Transverse colon (tissue), 4 donors: ENCODE results near the gene CLRN2. TPM values are rescaled to one million over a fixed set of nuclear protein-coding genes. Genes with fewer than 3 reads are reported as not detected.

Experiments used
- DNase-seq: peaks from one replicate; pipeline ENCODE4 v3.0.0-alpha.2; 2019
- H3K27ac ChIP-seq, 4 donors: fragments of 200-600 bp; sonication (generic); 2 replicates each; pipeline ENCODE4 v1.5.1; 2016 to 2018; ENCODE audit warnings: inconsistent platforms in 4 of 4
- H3K27me3 ChIP-seq: fragments of 200-600 bp; sonication (generic); 2 replicates; pipeline ENCODE4 v1.5.1; 2017; ENCODE audit warnings: inconsistent platforms
- H3K36me3 ChIP-seq, 4 donors: fragments of 200-600 bp; sonication (generic); 2 replicates each; pipeline ENCODE4 v1.5.1; 2017 to 2019; ENCODE audit warnings: inconsistent platforms in 4 of 4
- H3K4me1 ChIP-seq, 4 donors: fragments of 200-600 bp; sonication (generic); 2 replicates each; pipeline ENCODE4 v1.5.1; 2017 to 2020; ENCODE audit warnings: inconsistent platforms in 4 of 4
- H3K4me3 ChIP-seq, 4 donors: fragments of 200-600 bp; sonication (generic); 1 replicate in 1 of 4; 2 replicates in 3 of 4; pipeline versions ENCODE4 v1.5.1 to v1.6.1; 2017 to 2019; ENCODE audit warnings: inconsistent platforms in 4 of 4
- H3K9me3 ChIP-seq, 2 donors: fragments of 200-600 bp; sonication (generic); 2 replicates each; pipeline ENCODE4 v1.5.1; 2017 to 2019; ENCODE audit warnings: inconsistent platforms in 2 of 2
- CTCF ChIP-seq, 5 experiments: fragments of 200-600 bp in 3 of 5; fragments of 450-650 bp in 2 of 5; sonication (generic) in 3 of 5; IDR thresholded peaks; 1 replicate in 2 of 5; 2 replicates in 3 of 5; pipeline ENCODE4 v1.5.1; 2016 to 2017; ENCODE audit warnings: antibody characterized with exemption in 5 of 5, inconsistent platforms in 3 of 5, mild to moderate bottlenecking in 2 of 5, moderate library complexity in 1 of 5
- EP300 ChIP-seq: sonication (generic); formaldehyde crosslinking; IDR thresholded peaks from one replicate; pipeline ENCODE4 v1.6.1; 2017; ENCODE audit warnings: antibody characterized with exemption, low read depth
- POLR2A ChIP-seq: fragments of 450-650 bp; IDR thresholded peaks from one replicate; pipeline ENCODE4 v1.6.1; 2016; ENCODE audit warnings: antibody characterized with exemption, mild to moderate bottlenecking, moderate library complexity
- POLR2AphosphoS5 ChIP-seq, 3 donors: sonication (generic); formaldehyde crosslinking; IDR thresholded peaks; one replicate each; pipeline ENCODE4 v1.6.1; 2016; ENCODE audit warnings: antibody characterized with exemption in 3 of 3
- WGBS, 2 donors: methylation state at CpG; one replicate each; pipeline ENCODE4 v1.1.5; 2018; ENCODE audit warnings: low coverage in 1 of 2; 5-methylcytosine and 5-hydroxymethylcytosine counted together
- in situ Hi-C, 4 donors: fragments of 200-750 bp; cut with MboI; loops; one replicate each; pipeline versions ENCODE4 v1.15.0 to v1.15.1; 2017; ENCODE audit warnings: low sequenced_read_pairs in 3 of 4, low pct_ligation_motif_present in 1 of 4, low pct_unique_long_range_greater_than_20kb in 1 of 4
- intact Hi-C: fragments of 100-400 bp; cut with DNase I; formaldehyde crosslinking; loops from one replicate; pipeline ENCODE4 v1.15.1; 2023; ENCODE audit warnings: low total_unique reads
- total RNA-seq, 4 donors: library from RNA; depleted of rRNA; stranded (reverse); fragments of >200 nt; gene quantifications; one replicate each; pipeline ENCODE4 v1.1.0, GENCODE V29; 2016

Gene CLRN2
- total RNA-seq, 4 donors from 2014 or later, result not detected

GRCh38 chr4:17528551-17529165 lies 13.7 kb downstream of the CLRN2 start:
- H3K27me3 ChIP-seq, result no peaks in the 10 kb centered on the region
- 89 to 94% methylated on average over 10 of the region's 10 CpGs for WGBS, 2 donors
- in situ Hi-C loops, result loop anchor here in 2 of 4 donors (25.0 kb wide), 1 partner anchor 1059 kb away; no protein-coding TSS in a partner anchor

GRCh38 chr4:17531538-17532285 lies 16.7 kb downstream of the CLRN2 start:
- in situ Hi-C loops, result loop anchor here in 2 of 4 donors (25.0 kb wide), 1 partner anchor 1056 kb away; no protein-coding TSS in a partner anchor
- H3K27ac ChIP-seq, result no peak overlapping the region
- DNase-seq, result no peak
- 57 to 62% methylated on average over 6 to 8 of the region's 8 CpGs for WGBS, 2 donors
- H3K9me3 ChIP-seq, result no peaks in the 10 kb centered on the region
- H3K27me3 ChIP-seq, result no peaks in the 10 kb centered on the region
- no peaks in the 10 kb centered on the region for H3K4me1 ChIP-seq
- intact Hi-C loops, result no loop called here
- H3K4me3 ChIP-seq, result no peak overlapping the region
- no peaks in the 10 kb centered on the region for H3K36me3 ChIP-seq
- TF ChIP-seq POLR2AphosphoS5 (IDR thresholded peaks at IDR 0.05) (no peak), EP300 (no peak), POLR2A (no peak), CTCF (IDR thresholded peaks at IDR 0.05) (no peak)

More at GRCh38 chr4:17528551-17529165, 13.7 kb downstream of the CLRN2 start:
- Histone ChIP-seq H3K9me3 (no peaks in the 10 kb centered on the region), H3K4me3 (no peak overlapping the region), H3K36me3 (no peaks in the 10 kb centered on the region), H3K27ac (no peak overlapping the region), H3K4me1 (no peaks in the 10 kb centered on the region)
- no peak for DNase-seq
- no peak for TF ChIP-seq POLR2A
- TF ChIP-seq CTCF (IDR thresholded peaks at IDR 0.05), result no peak
- TF ChIP-seq POLR2AphosphoS5 (IDR thresholded peaks at IDR 0.05), result no peak
- TF ChIP-seq EP300, result no peak
- intact Hi-C loops, result no loop called here

GRCh38 chr4:17534705-17535104 lies 19.7 kb downstream of the CLRN2 start:
- no peaks in the 10 kb centered on the region for H3K4me1 ChIP-seq
- no peaks in the 10 kb centered on the region for H3K36me3 ChIP-seq
- intact Hi-C loops (no loop called here), in situ Hi-C loops (loop anchor here in 2 of 4 donors (25.0 kb wide), 1 partner anchor 1053 kb away; no protein-coding TSS in a partner anchor)
- 93 to 94% methylated on average over 4 of the region's 4 CpGs for WGBS, 2 donors
- no peaks in the 10 kb centered on the region for H3K9me3 ChIP-seq
- H3K27ac ChIP-seq, result no peak overlapping the region
- no peaks in the 10 kb centered on the region for H3K27me3 ChIP-seq
- no peak for TF ChIP-seq POLR2AphosphoS5 (IDR thresholded peaks at IDR 0.05)
- no peak for TF ChIP-seq POLR2A
- TF ChIP-seq CTCF (IDR thresholded peaks at IDR 0.05), result no peak
- no peak for DNase-seq
- no peak overlapping the region for H3K4me3 ChIP-seq

GRCh38 chr4:17535242-17535641 lies 20.3 kb downstream of the CLRN2 start:
- Histone ChIP-seq H3K4me3 (no peak overlapping the region), H3K9me3 (no peaks in the 10 kb centered on the region), H3K4me1 (no peaks in the 10 kb centered on the region), H3K27ac (no peak overlapping the region), H3K27me3 (no peaks in the 10 kb centered on the region), H3K36me3 (no peaks in the 10 kb centered on the region)
- no peak for TF ChIP-seq CTCF (IDR thresholded peaks at IDR 0.05)
- in situ Hi-C loops (loop anchor here in 2 of 4 donors (25.0 kb wide), 1 partner anchor 1052 kb away; no protein-coding TSS in a partner anchor), intact Hi-C loops (no loop called here)
- DNase-seq, result no peak
- 75 to 90% methylated on average over 3 to 4 of the region's 4 CpGs for WGBS, 2 donors
